Caco-2 (cell line): ENCODE measurements around the gene SPATA16. TPM values are rescaled to one million over a fixed set of nuclear protein-coding genes. Genes with fewer than 3 reads are reported as not detected.

Experiments
- BruUV-seq: library from RNA; stranded (reverse); fragments of 400-500 nt; replicated peaks from 2 replicates; lab custom pipeline; 2021; lab: Mats Ljungman, UMichigan
- CTCF ChIA-PET: fragments of 300-600 bp; sonication (Branson Sonifier 250); formaldehyde crosslinking; loops from one replicate; lab custom pipeline; 2022; ENCODE audit warnings: antibody characterized with exemption; lab: Charles Lee
- POLR2A ChIA-PET: fragments of 300-600 bp; sonication (Branson Sonifier 250); formaldehyde crosslinking; loops from one replicate; lab custom pipeline; 2022; ENCODE audit warnings: antibody characterized with exemption; lab: Charles Lee
- DNase-seq, 2 experiments: peaks; one replicate each; pipeline versions ENCODE4 v3.0.0 to v3.0.0-alpha.2; 2020 to 2022
- H3K27me3 ChIP-seq: replicated peaks from 2 replicates; pipeline ENCODE4 v1.6.0; 2011; ENCODE audit warnings: low read length; ENCODE audit not compliant: control insufficient read depth, insufficient read depth
- H3K36me3 ChIP-seq: 2 replicates; pipeline ENCODE4 v1.5.1; 2011; ENCODE audit warnings: low read length; ENCODE audit not compliant: control insufficient read depth, insufficient read depth
- H3K4me1 ChIP-seq: fragments of 250-450 bp; sonication (Bioruptor Pico); 2 replicates; pipeline ENCODE4 v1.5.1; 2020; ENCODE audit warnings: mild to moderate bottlenecking
- H3K4me3 ChIP-seq: 2 replicates; pipeline ENCODE4 v1.5.1; 2011; ENCODE audit warnings: low read depth, mild to moderate bottlenecking, control low read depth, low read length
- H3K9me3 ChIP-seq: fragments of 250-450 bp; sonication (Bioruptor Pico); 2 replicates; pipeline ENCODE4 v1.5.1; 2020; ENCODE audit warnings: mild to moderate bottlenecking, moderate library complexity
- H3K27ac Mint-ChIP-seq: one replicate; pipeline ENCODE4 v1.8.0; 2022; ENCODE audit warnings: mixed read lengths; ENCODE audit not compliant: unreplicated experiment
- H3K27me3 Mint-ChIP-seq: one replicate; pipeline ENCODE4 v1.8.0; 2022; ENCODE audit warnings: mixed read lengths; ENCODE audit not compliant: insufficient read depth, unreplicated experiment
- H3K36me3 Mint-ChIP-seq: one replicate; pipeline ENCODE4 v1.8.0; 2022; ENCODE audit warnings: mild to moderate bottlenecking, mixed read lengths; ENCODE audit not compliant: insufficient read depth, unreplicated experiment
- H3K4me1 Mint-ChIP-seq: one replicate; pipeline ENCODE4 v1.8.0; 2022; ENCODE audit warnings: low read depth, mixed read lengths; ENCODE audit not compliant: unreplicated experiment
- H3K4me3 Mint-ChIP-seq: one replicate; pipeline ENCODE4 v1.8.0; 2022; ENCODE audit warnings: mild to moderate bottlenecking, moderate library complexity, mixed read lengths; ENCODE audit not compliant: unreplicated experiment
- H3K9me3 Mint-ChIP-seq: one replicate; pipeline ENCODE4 v1.8.0; 2022; ENCODE audit warnings: mixed read lengths; ENCODE audit not compliant: unreplicated experiment
- intact Hi-C: fragments of 100-400 bp; cut with micrococcal nuclease; formaldehyde crosslinking; loops from one replicate; pipeline ENCODE4 v1.10.0; 2022; ENCODE audit not compliant: unreplicated experiment
- total RNA-seq: library from RNA; stranded (reverse); gene quantifications from 2 replicates; pipeline ENCODE4 v1.2.3, GENCODE V29; 2022
- TF ChIP-seq, protein P1 (sequence below), 2 experiments: fragments of 200-600 bp in 1 of 2; IDR thresholded peaks; 1 replicate in 1 of 2; 2 replicates in 1 of 2; pipeline versions ENCODE4 v1.5.1 to v1.8.0; 2011 to 2022; ENCODE audit warnings: antibody characterized with exemption in 1 of 2, control low read depth in 1 of 2, inconsistent platforms in 1 of 2, low read depth in 1 of 2, low read length in 1 of 2, mild to moderate bottlenecking in 1 of 2, moderate library complexity in 1 of 2; ENCODE audit not compliant: insufficient read depth in 1 of 2, severe bottlenecking in 1 of 2, unreplicated experiment in 1 of 2

Gene SPATA16
- total RNA-seq, 1 experiment from 2014 or later: not detected

DNA sequence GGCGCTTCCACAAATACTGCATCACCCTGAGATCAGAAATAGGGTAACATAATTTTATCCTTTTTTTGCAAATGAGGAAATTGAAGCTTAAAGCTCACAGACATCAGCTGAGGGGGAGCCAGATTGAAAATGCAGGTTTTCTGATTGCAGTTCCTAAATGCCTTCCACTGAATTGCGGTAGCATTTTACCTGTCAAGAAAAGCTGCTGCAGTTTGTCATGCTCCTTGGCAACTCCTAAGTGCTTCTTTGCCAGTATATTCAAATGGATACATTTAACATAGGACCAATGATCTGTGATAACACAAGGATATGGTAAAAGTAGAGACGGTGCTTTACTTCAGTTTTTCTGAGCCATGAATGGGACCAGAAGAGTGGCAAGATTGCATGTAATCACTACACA, 50.5 kb downstream of the SPATA16 start:
- no peak for DNase-seq
- Mint-ChIP-seq H3K4me3 (no peak overlapping the region), H3K27me3 (no peaks in the 10 kb centered on the region), H3K27ac (no peak overlapping the region), H3K36me3 (no peaks in the 10 kb centered on the region), H3K4me1 (no peaks in the 10 kb centered on the region), H3K9me3 (no peaks in the 10 kb centered on the region)
- ChIA-PET POLR2A (no interaction called here), CTCF (no interaction called here)
- TF ChIP-seq, protein P1, sequence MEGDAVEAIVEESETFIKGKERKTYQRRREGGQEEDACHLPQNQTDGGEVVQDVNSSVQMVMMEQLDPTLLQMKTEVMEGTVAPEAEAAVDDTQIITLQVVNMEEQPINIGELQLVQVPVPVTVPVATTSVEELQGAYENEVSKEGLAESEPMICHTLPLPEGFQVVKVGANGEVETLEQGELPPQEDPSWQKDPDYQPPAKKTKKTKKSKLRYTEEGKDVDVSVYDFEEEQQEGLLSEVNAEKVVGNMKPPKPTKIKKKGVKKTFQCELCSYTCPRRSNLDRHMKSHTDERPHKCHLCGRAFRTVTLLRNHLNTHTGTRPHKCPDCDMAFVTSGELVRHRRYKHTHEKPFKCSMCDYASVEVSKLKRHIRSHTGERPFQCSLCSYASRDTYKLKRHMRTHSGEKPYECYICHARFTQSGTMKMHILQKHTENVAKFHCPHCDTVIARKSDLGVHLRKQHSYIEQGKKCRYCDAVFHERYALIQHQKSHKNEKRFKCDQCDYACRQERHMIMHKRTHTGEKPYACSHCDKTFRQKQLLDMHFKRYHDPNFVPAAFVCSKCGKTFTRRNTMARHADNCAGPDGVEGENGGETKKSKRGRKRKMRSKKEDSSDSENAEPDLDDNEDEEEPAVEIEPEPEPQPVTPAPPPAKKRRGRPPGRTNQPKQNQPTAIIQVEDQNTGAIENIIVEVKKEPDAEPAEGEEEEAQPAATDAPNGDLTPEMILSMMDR (IDR thresholded peaks at IDR 0.05; ENCODE audit: insufficient read depth in 1 of 2, low read depth in 1 of 2, low read length in 1 of 2, severe bottlenecking in 1 of 2, unreplicated experiment in 1 of 2): no peak
- H3K36me3 ChIP-seq: no peaks in the 10 kb centered on the region
- H3K27me3 ChIP-seq: no peaks in the 10 kb centered on the region
- H3K4me1 ChIP-seq: no peaks in the 10 kb centered on the region
- intact Hi-C loops: no loop called here
- no TSS peak for BruUV-seq
- H3K9me3 ChIP-seq: no peaks in the 10 kb centered on the region
- no peak overlapping the region for H3K4me3 ChIP-seq

GRCh38 chr3:173089283-173089682, 51.8 kb downstream of the SPATA16 start:
- Histone ChIP-seq H3K36me3 (no peaks in the 10 kb centered on the region), H3K9me3 (no peaks in the 10 kb centered on the region), H3K4me3 (no peak overlapping the region), H3K4me1 (no peaks in the 10 kb centered on the region), H3K27me3 (no peaks in the 10 kb centered on the region)
- Mint-ChIP-seq H3K4me1 (no peaks in the 10 kb centered on the region), H3K27ac (no peak overlapping the region), H3K4me3 (no peak overlapping the region), H3K9me3 (no peaks in the 10 kb centered on the region), H3K27me3 (no peaks in the 10 kb centered on the region), H3K36me3 (no peaks in the 10 kb centered on the region)
- ChIA-PET POLR2A (no interaction called here), CTCF (no interaction called here)
- intact Hi-C loops: no loop called here
- no TSS peak for BruUV-seq
- no peak for DNase-seq
- TF ChIP-seq, protein P1 (IDR thresholded peaks at IDR 0.05; ENCODE audit: insufficient read depth in 1 of 2, low read depth in 1 of 2, low read length in 1 of 2, severe bottlenecking in 1 of 2, unreplicated experiment in 1 of 2): no peak

- no peak overlapping the region for H3K27ac Mint-ChIP-seq
- peaks cover 6% of the 10 kb centered on the region for H3K27me3 Mint-ChIP-seq
- Histone ChIP-seq H3K36me3 (no peaks in the 10 kb centered on the region), H3K4me3 (no peak overlapping the region), H3K4me1 (no peaks in the 10 kb centered on the region), H3K27me3 (no peaks in the 10 kb centered on the region; the same call in 1 of the 2 replicates), H3K9me3 (no peaks in the 10 kb centered on the region)
- CTCF ChIA-PET: no interaction called here
- no peak for DNase-seq
- no TSS peak for BruUV-seq
- POLR2A ChIA-PET: no interaction called here
- TF ChIP-seq, protein P1 (IDR thresholded peaks at IDR 0.05; ENCODE audit: insufficient read depth in 1 of 2, low read depth in 1 of 2, low read length in 1 of 2, severe bottlenecking in 1 of 2, unreplicated experiment in 1 of 2): no peak
- H3K4me3 Mint-ChIP-seq: no peak overlapping the region
- no peaks in the 10 kb centered on the region for H3K4me1 Mint-ChIP-seq
- H3K36me3 Mint-ChIP-seq: no peaks in the 10 kb centered on the region
- H3K9me3 Mint-ChIP-seq: no peaks in the 10 kb centered on the region
- intact Hi-C loops: no loop called here
Measured at GRCh38 chr3:173078525-173078924, 62.5 kb downstream of the SPATA16 start.
